Ovary (tissue), 9 donors: ENCODE results near the gene CCDC88B. TPM values are rescaled to one million over a fixed set of nuclear protein-coding genes. Genes with fewer than 3 reads are reported as not detected.

Experiments used
- DNase-seq, 5 donors: peaks; one replicate each; pipeline ENCODE4 v3.0.0-alpha.2; 2019 to 2020
- H3K27ac ChIP-seq, 2 donors: fragments of 200-600 bp; one replicate each; pipeline versions ENCODE4 v1.5.1 to v1.8.0; 2019 to 2022
- H3K27me3 ChIP-seq: fragments of 200-600 bp; one replicate; pipeline ENCODE4 v1.8.0; 2022
- H3K36me3 ChIP-seq: fragments of 200-600 bp; sonication (generic); one replicate; pipeline ENCODE4 v1.5.1; 2019
- H3K4me1 ChIP-seq: one replicate; pipeline ENCODE4 v1.8.1; 2013; ENCODE audit warnings: mild to moderate bottlenecking, moderate library complexity; ENCODE audit not compliant: insufficient read depth
- H3K4me3 ChIP-seq: fragments of 200-600 bp; sonication (generic); one replicate; pipeline ENCODE4 v1.5.1; 2017
- H3K9me3 ChIP-seq, 2 donors: fragments of 200-600 bp in 1 of 2; sonication (generic) in 1 of 2; one replicate each; pipeline versions ENCODE4 v1.5.1 to v1.8.1; 2013 to 2019; ENCODE audit warnings: mild to moderate bottlenecking in 1 of 2, moderate library complexity in 1 of 2
- CTCF ChIP-seq, 3 donors: fragments of 450-650 bp in 2 of 3; fragments of 200-600 bp in 1 of 3; IDR thresholded peaks; one replicate each; pipeline versions ENCODE4 v1.5.1 to v1.8.0; 2016 to 2022; ENCODE audit warnings: antibody characterized with exemption in 3 of 3, mild to moderate bottlenecking in 1 of 3
- EP300 ChIP-seq: sonication (generic); formaldehyde crosslinking; IDR thresholded peaks from one replicate; pipeline ENCODE4 v1.6.1; 2017; ENCODE audit warnings: antibody characterized with exemption
- POLR2A ChIP-seq: fragments of 450-650 bp; IDR thresholded peaks from one replicate; pipeline ENCODE4 v1.6.1; 2017; ENCODE audit warnings: antibody characterized with exemption, mild to moderate bottlenecking, moderate library complexity
- WGBS, 3 donors: extraction: QIAGEN DNeasy Blood & Tissue Kit in 1 of 3; methylation state at CpG; one replicate each; pipeline versions ENCODE4 v1.1.5 to v1.1.7; 2013 to 2017; 5-methylcytosine and 5-hydroxymethylcytosine counted together
- intact Hi-C, 4 donors: fragments of 100-400 bp; cut with DNase I; formaldehyde crosslinking; loops; one replicate each; pipeline versions ENCODE4 v1.11.0 to v1.15.1; 2022 to 2023
- polyA plus RNA-seq, 2 donors: library from polyadenylated mRNA; stranded (reverse); fragments of 200-250 nt in 1 of 2; fragments of 350-450 nt in 1 of 2; fragmentation: Illumina TruSeq in 1 of 2; extraction: RNeasy Lipid Tissue Mini Kit (QIAGEN cat#74804) in 1 of 2; gene quantifications; one replicate each; pipeline ENCODE4 v1.2.3, GENCODE V29; 2013 to 2014
- total RNA-seq, 7 donors: library from RNA; depleted of rRNA in 2 of 7; stranded (reverse); fragments of >200 nt in 2 of 7; fragmentation: NEBNext Ultra II Directional in 3 of 7; extraction: Animal tissue kit (Norgen Biotek cat#: 25700) in 3 of 7; gene quantifications; one replicate each; pipeline versions ENCODE4 v1.1.0 to v1.2.4, GENCODE V29; 2016 to 2023
- donor health status: DM: no; HTN: no; CAD: no; lungs with moderate emphysema.
- donor health status: DM: no; HTN: no; CAD: no.
- donor health status: Bipolar disorder and iron deficiency.
- donor health status: DM: yes; HTN: yes; CAD: no.
- donor health status: DM: no; HTN: no; CAD: no.
- donor health status: DM: yes; HTN: yes; CAD: no.

CCDC88B gene
- total and polyA plus RNA-seq, 9 donors, result 0.95 to 7.5 (median 3.5) TPM

- no peak overlapping the region for H3K4me3 ChIP-seq
- H3K27me3 ChIP-seq, result no peaks in the 10 kb centered on the region
- H3K9me3 ChIP-seq, result no peaks in the 10 kb centered on the region
- DNase-seq, result no peak
- intact Hi-C loops, result loop anchor here in 1 of 4 donors (10.0 kb wide), 1 partner anchor 275 kb away; no protein-coding TSS in a partner anchor
- H3K27ac ChIP-seq, result no peak overlapping the region
- peaks cover 4% of the 10 kb centered on the region for H3K4me1 ChIP-seq
- 61 to 74% (median 68%) methylated on average over 35 of the region's 35 CpGs for WGBS, 3 donors
- no peaks in the 10 kb centered on the region for H3K36me3 ChIP-seq
- TF ChIP-seq POLR2A, result no peak
- no peak for TF ChIP-seq CTCF (IDR thresholded peaks at IDR 0.05)
- no peak for TF ChIP-seq EP300
Observed at GRCh38 chr11:64379817-64380709, 40.1 kb downstream of the CCDC88B start.

DNA sequence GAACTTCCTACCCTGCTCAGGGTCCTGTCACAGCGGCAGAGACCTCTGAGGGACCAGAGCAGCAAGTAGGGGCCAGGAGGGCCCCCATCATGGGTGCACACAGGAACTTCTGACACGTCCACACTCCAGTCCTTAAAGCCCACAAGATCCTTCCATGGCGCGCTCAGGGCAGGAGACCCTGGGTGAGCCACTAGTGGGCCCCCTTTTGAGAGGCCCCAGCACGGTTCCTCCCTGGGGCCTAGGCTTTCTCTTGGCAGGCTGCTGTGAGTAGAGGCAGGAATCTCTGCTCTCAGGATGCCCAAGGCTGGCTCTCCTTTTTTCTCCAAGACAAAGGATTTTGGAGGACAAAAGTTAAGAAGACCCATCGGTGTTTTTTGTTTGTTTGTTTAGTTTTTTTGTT is 41.3 kb downstream of the CCDC88B start:
- no peak for DNase-seq
- Histone ChIP-seq H3K4me1 (peaks cover 4% of the 10 kb centered on the region), H3K27me3 (no peaks in the 10 kb centered on the region), H3K27ac (no peak overlapping the region), H3K36me3 (no peaks in the 10 kb centered on the region), H3K4me3 (no peak overlapping the region), H3K9me3 (no peaks in the 10 kb centered on the region)
- TF ChIP-seq POLR2A, result no peak
- TF ChIP-seq EP300, result no peak
- no peak for TF ChIP-seq CTCF (IDR thresholded peaks at IDR 0.05)
- 72 to 78% (median 77%) methylated on average over 6 of the region's 6 CpGs for WGBS, 3 donors
- intact Hi-C loops, result loop anchor here in 1 of 4 donors (10.0 kb wide), 1 partner anchor 273 kb away; no protein-coding TSS in a partner anchor

- Histone ChIP-seq H3K27ac (no peak overlapping the region), H3K9me3 (no peaks in the 10 kb centered on the region), H3K36me3 (no peaks in the 10 kb centered on the region), H3K4me1 (peaks cover 4% of the 10 kb centered on the region), H3K27me3 (no peaks in the 10 kb centered on the region), H3K4me3 (no peak overlapping the region)
- DNase-seq, result no peak
- 65 to 73% (median 70%) methylated on average over 6 of the region's 6 CpGs for WGBS, 3 donors
- TF ChIP-seq POLR2A, result no peak
- no peak for TF ChIP-seq CTCF (IDR thresholded peaks at IDR 0.05)
- TF ChIP-seq EP300, result no peak
- intact Hi-C loops, result loop anchor here in 1 of 4 donors (10.0 kb wide), 1 partner anchor 273 kb away; no protein-coding TSS in a partner anchor
Observed at GRCh38 chr11:64382047-64382446, 42.0 kb downstream of the CCDC88B start.

DNA sequence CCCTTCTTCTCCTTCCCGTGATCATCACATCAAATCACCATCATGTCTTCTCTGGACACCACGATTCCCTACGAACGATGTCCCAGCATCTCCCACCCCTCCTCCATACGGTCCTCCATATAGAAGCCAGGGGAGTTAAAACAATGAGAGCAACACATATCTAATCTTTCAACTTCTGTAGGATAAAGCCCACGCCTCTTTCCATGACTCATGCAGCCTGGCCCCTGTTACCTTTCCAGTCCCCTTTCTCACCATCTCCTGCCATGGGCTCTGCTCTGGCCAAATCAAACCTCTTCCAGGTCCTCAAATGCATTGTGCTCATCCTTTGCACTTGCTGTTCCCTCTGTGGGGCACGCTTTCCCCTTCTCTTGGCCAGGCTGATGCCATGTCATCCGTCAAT is 42.6 kb downstream of the CCDC88B start:
- intact Hi-C loops, result loop anchor here in 1 of 4 donors (10.0 kb wide), 1 partner anchor 272 kb away; no protein-coding TSS in a partner anchor
- no peak for DNase-seq
- no peaks in the 10 kb centered on the region for H3K9me3 ChIP-seq
- H3K36me3 ChIP-seq, result no peaks in the 10 kb centered on the region
- TF ChIP-seq EP300 (no peak), CTCF (IDR thresholded peaks at IDR 0.05) (no peak), POLR2A (no peak)
- no peaks in the 10 kb centered on the region for H3K27me3 ChIP-seq
- H3K4me1 ChIP-seq, result peaks cover 4% of the 10 kb centered on the region
- no peak overlapping the region for H3K4me3 ChIP-seq
- WGBS, 3 donors, result 75 to 78% (median 76%) methylated on average over 8 of the region's 8 CpGs
- no peak overlapping the region for H3K27ac ChIP-seq
